Kidney epithelial cell (primary cell): ENCODE measurements around the gene MLANA. TPM values are rescaled to one million over a fixed set of nuclear protein-coding genes. Genes with fewer than 3 reads are reported as not detected.

Experiments used
- DNase-seq: peaks from one replicate; pipeline ENCODE4 v3.0.0-alpha.2; 2010; ENCODE audit warnings: low read depth
- H3K27me3 ChIP-seq: 2 replicates; pipeline ENCODE4 v1.6.0; 2011; ENCODE audit warnings: low read length; ENCODE audit not compliant: control insufficient read depth, insufficient read depth
- H3K36me3 ChIP-seq: 2 replicates; pipeline ENCODE4 v1.5.1; 2011; ENCODE audit warnings: low read length; ENCODE audit not compliant: control insufficient read depth, insufficient read depth
- H3K4me3 ChIP-seq: 2 replicates; pipeline ENCODE4 v1.5.1; 2011; ENCODE audit warnings: low read depth, mild to moderate bottlenecking, control low read depth, low read length
- CTCF ChIP-seq: IDR thresholded peaks from 2 replicates; pipeline ENCODE4 v1.5.1; 2011; ENCODE audit warnings: mild to moderate bottlenecking, moderate library complexity, low read length, control low read depth, inconsistent platforms; ENCODE audit not compliant: insufficient read depth, poor library complexity, severe bottlenecking
- total RNA-seq: library from RNA; depleted of rRNA; stranded (reverse); fragments of >200 nt; gene quantifications from 2 replicates; pipeline ENCODE4 v1.2.3, GENCODE V29; 2015

Gene MLANA
- total RNA-seq, 1 donor from 2014 or later, result not detected

DNA sequence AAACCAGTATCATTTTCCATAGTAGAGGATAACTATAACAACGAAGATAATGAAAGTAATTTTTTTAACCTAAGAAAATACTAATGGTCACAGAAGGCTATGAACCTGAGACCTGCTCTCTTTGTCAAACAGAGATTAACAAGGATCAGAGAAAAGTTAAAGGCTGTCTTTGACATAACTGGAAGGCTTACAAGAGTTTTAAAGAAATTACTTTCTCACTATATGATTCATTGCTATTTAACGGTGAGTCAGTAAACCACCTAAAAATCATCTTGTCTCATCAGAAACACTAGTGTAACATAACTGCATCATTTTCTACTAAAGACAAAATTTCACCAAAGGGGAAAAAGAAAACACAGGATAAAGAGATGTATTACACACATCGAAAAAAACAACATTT, 19.3 kb downstream of the MLANA start:
- Histone ChIP-seq H3K36me3 (no peaks in the 10 kb centered on the region), H3K27me3 (no peaks in the 10 kb centered on the region), H3K4me3 (no peak overlapping the region)
- no peak for DNase-seq
- TF ChIP-seq CTCF, result no peak

- Histone ChIP-seq H3K4me3 (no peak overlapping the region), H3K27me3 (no peaks in the 10 kb centered on the region), H3K36me3 (no peaks in the 10 kb centered on the region)
- TF ChIP-seq CTCF, result no peak
- no peak for DNase-seq
These were observed 19.8 kb downstream of the MLANA start for GRCh38 chr9:5910413-5911057.

DNA sequence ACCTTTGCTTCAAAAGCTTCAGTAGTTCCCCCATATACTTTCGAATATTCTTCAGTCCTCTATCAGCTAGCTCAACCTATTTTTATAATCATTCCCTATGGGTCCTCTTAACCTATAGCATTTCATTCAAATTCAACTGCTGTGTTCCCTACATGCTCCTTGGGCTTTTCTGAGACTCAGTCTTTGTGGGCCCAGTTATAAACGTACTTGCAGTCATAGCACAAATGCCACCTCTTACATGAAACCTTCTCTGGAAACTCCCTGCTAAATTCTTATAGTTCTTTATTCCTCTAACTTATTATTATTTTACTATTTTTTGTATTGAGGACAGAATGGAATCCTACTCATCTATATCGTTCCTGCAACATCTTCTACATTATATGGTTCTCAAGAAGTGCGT, 24.7 kb downstream of the MLANA start:
- Histone ChIP-seq H3K4me3 (no peak overlapping the region), H3K36me3 (no peaks in the 10 kb centered on the region), H3K27me3 (no peaks in the 10 kb centered on the region)
- DNase-seq, result no peak
- no peak for TF ChIP-seq CTCF

- no peak for TF ChIP-seq CTCF
- Histone ChIP-seq H3K4me3 (no peak overlapping the region), H3K36me3 (no peaks in the 10 kb centered on the region), H3K27me3 (no peaks in the 10 kb centered on the region)
- no peak for DNase-seq
These were observed 26.6 kb downstream of the MLANA start for GRCh38 chr9:5917273-5917672.

- Histone ChIP-seq H3K27me3 (no peaks in the 10 kb centered on the region), H3K36me3 (no peaks in the 10 kb centered on the region), H3K4me3 (no peak overlapping the region)
- no peak for TF ChIP-seq CTCF
- no peak for DNase-seq
These were observed 27.2 kb downstream of the MLANA start for GRCh38 chr9:5917888-5918287.

GRCh38 chr9:5918460-5918859, 27.8 kb downstream of the MLANA start:
- Histone ChIP-seq H3K27me3 (no peaks in the 10 kb centered on the region), H3K4me3 (no peak overlapping the region), H3K36me3 (no peaks in the 10 kb centered on the region)
- DNase-seq, result no peak
- TF ChIP-seq CTCF, result no peak
